Nephron (organoid): ENCODE data around the gene ABLIM1.
A peak's percentile ranks its signal among the peaks of the same experiment; 100 is the strongest.

Experiments used
- H3K27ac Mint-ChIP-seq, 3 experiments: 2 replicates each; pipeline ENCODE4 v1.8.0; 2020; ENCODE audit warnings: mixed read lengths in 3 of 3, mild to moderate bottlenecking in 2 of 3, moderate library complexity in 1 of 3
- H3K27me3 Mint-ChIP-seq: 2 replicates; pipeline ENCODE4 v1.8.0; 2021; ENCODE audit warnings: low read depth, mild to moderate bottlenecking, moderate library complexity, mixed read lengths
- H3K36me3 Mint-ChIP-seq: 2 replicates; pipeline ENCODE4 v1.8.0; 2020; ENCODE audit warnings: low read depth, mixed read lengths
- H3K4me1 Mint-ChIP-seq: 2 replicates; pipeline ENCODE4 v1.8.0; 2020; ENCODE audit warnings: mixed read lengths
- H3K4me3 Mint-ChIP-seq, 3 experiments: 2 replicates each; pipeline ENCODE4 v1.8.0; 2020; ENCODE audit warnings: mild to moderate bottlenecking in 3 of 3, mixed read lengths in 3 of 3, moderate library complexity in 2 of 3
- H3K9me3 Mint-ChIP-seq: 2 replicates; pipeline ENCODE4 v1.8.0; 2020; ENCODE audit warnings: mixed read lengths
- CTCF ChIP-seq, 3 experiments: fragments of 200-600 bp; sonication (generic); IDR thresholded peaks; one replicate each; pipeline ENCODE4 v1.5.0; 2021; ENCODE audit warnings: antibody characterized with exemption in 3 of 3; ENCODE audit not compliant: unreplicated experiment in 3 of 3

The ABLIM1 gene

DNA sequence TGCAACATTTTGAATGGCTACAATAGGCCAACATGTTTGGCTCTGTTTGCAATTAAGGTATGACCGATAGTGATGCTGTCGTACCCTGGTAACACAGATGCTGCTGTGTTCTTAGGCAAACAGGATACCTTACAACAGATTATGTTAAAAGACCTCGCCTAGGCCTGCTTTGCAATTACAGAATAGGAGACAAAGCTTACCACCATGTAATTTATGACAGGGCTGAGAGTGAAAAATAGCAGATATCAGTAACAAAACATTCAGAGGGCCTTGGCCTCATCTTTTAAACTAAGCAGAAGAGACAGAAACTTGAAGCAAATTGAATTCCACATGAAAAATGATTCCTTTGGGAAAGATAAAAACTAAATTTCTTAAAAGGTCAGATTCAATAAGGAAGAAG is 29.4 kb upstream of the ABLIM1 start:
- no peaks in the 10 kb centered on the region for H3K9me3 Mint-ChIP-seq
- no peak for TF ChIP-seq CTCF (IDR thresholded peaks at IDR 0.05; ENCODE audit: unreplicated experiment in 3 of 3)
- peaks cover 43% of the 10 kb centered on the region for H3K4me1 Mint-ChIP-seq
- H3K27me3 Mint-ChIP-seq, result peaks cover 27% of the 10 kb centered on the region
- H3K27ac Mint-ChIP-seq, result peak overlapping the region; percentile 20 to 75 (median 33)
- no peaks in the 10 kb centered on the region for H3K36me3 Mint-ChIP-seq
- no peak overlapping the region for H3K4me3 Mint-ChIP-seq

GRCh38 chr10:114686013-114686412 is 27.9 kb upstream of the ABLIM1 start:
- no peak for TF ChIP-seq CTCF (IDR thresholded peaks at IDR 0.05; ENCODE audit: unreplicated experiment in 3 of 3)
- Mint-ChIP-seq H3K4me3 (no peak overlapping the region), H3K27me3 (peaks cover 14% of the 10 kb centered on the region), H3K4me1 (peaks cover 54% of the 10 kb centered on the region), H3K27ac (peak overlapping the region in 2 of 3 experiments; percentile 90 to 91), H3K36me3 (no peaks in the 10 kb centered on the region), H3K9me3 (no peaks in the 10 kb centered on the region)

DNA sequence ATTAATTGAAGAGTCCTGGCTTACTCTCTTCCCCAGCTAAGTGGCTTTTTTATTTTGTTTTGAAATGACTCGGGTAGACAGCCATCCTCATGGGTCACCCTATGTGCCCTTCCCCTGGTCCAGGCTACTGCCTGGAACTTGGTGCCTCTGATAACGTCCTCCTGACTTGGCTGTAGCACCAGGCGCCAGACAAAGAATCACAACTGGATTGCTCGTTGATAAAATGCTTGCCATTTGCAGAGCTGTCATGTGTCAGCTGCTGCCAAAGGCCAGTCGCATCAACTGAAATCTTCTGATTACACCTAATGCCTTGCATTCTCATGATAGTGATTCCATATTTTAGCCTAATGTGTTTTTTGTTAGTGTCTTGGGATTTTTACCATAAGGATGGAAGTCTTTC is 27.4 kb upstream of the ABLIM1 start:
- H3K9me3 Mint-ChIP-seq, result no peaks in the 10 kb centered on the region
- no peak overlapping the region for H3K4me3 Mint-ChIP-seq
- peak overlapping the region; percentile 90 to 93 (median 91) for H3K27ac Mint-ChIP-seq
- H3K4me1 Mint-ChIP-seq, result peaks cover 54% of the 10 kb centered on the region
- H3K36me3 Mint-ChIP-seq, result no peaks in the 10 kb centered on the region
- no peak for TF ChIP-seq CTCF (IDR thresholded peaks at IDR 0.05; ENCODE audit: unreplicated experiment in 3 of 3)
- H3K27me3 Mint-ChIP-seq, result peaks cover 12% of the 10 kb centered on the region

GRCh38 chr10:114684822-114685209 is 26.7 kb upstream of the ABLIM1 start:
- Mint-ChIP-seq H3K4me1 (peaks cover 54% of the 10 kb centered on the region), H3K9me3 (no peaks in the 10 kb centered on the region), H3K27ac (peak overlapping the region; percentile 90 to 93 (median 91)), H3K36me3 (no peaks in the 10 kb centered on the region), H3K27me3 (peaks cover 12% of the 10 kb centered on the region), H3K4me3 (peak overlapping the region in 2 of 3 experiments; percentile 19 to 56)
- no peak for TF ChIP-seq CTCF (IDR thresholded peaks at IDR 0.05; ENCODE audit: unreplicated experiment in 3 of 3)

- TF ChIP-seq CTCF (IDR thresholded peaks at IDR 0.05; ENCODE audit: unreplicated experiment in 3 of 3), result no peak
- Mint-ChIP-seq H3K27ac (peak overlapping the region; percentile 90 to 93 (median 91)), H3K9me3 (no peaks in the 10 kb centered on the region), H3K36me3 (no peaks in the 10 kb centered on the region), H3K4me3 (peak overlapping the region; percentile 15 to 56 (median 19)), H3K27me3 (peaks cover 7% of the 10 kb centered on the region), H3K4me1 (peaks cover 54% of the 10 kb centered on the region)
These were observed 26.2 kb upstream of the ABLIM1 start for GRCh38 chr10:114684084-114684821.

DNA sequence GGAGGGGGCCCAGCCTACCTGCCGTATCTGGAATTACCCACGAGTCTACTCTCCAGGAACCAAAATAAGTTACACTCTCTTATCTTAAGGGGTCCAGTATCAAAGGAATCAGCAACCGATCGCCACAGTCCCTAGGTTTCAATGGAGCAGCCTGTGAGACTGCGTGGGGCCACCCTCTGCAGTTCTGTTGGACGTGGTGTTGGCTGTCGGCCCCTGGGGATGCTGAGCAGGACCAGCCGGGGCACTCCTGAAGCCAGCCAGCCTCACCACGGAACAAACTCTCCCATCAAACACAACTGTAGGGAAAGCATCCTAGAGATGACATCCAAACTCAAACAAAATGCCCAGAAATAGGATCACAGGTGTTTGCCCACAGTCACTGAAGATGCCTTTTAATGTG is 25.5 kb upstream of the ABLIM1 start:
- no peak for TF ChIP-seq CTCF (IDR thresholded peaks at IDR 0.05; ENCODE audit: unreplicated experiment in 3 of 3)
- Mint-ChIP-seq H3K36me3 (no peaks in the 10 kb centered on the region), H3K9me3 (no peaks in the 10 kb centered on the region)

More for the DNA sequence above, 25.5 kb upstream of the ABLIM1 start:
- Mint-ChIP-seq H3K4me1 (peaks cover 58% of the 10 kb centered on the region), H3K27me3 (peaks cover 1% of the 10 kb centered on the region), H3K4me3 (no peak overlapping the region), H3K27ac (peak overlapping the region; percentile 77 to 93 (median 88))
